ENCODE results near the gene COL19A1. TPM values are rescaled to one million over a fixed set of nuclear protein-coding genes. Genes with fewer than 3 reads are reported as not detected.
A peak's percentile ranks its signal among the peaks of the same experiment; 100 is the strongest.

The COL19A1 gene
- total RNA-seq: 1 to 10 TPM; 1.4 to 1.5 TPM
- polyA plus RNA-seq (2013, experiment 1 of 2): 0.18 TPM
- polyA plus RNA-seq (2013, experiment 2 of 2): 0.21 TPM
- long read RNA-seq, experiment 1: 0 reads
- long read RNA-seq, experiment 2: 0 reads
- long read RNA-seq, experiment 3, partial matches to known transcripts: 0 of 7 reads
- long read RNA-seq, experiment 3, other reads (novel, unspliced or antisense): 6 of 7 reads
- long read RNA-seq, experiment 4: 0 reads

DNA sequence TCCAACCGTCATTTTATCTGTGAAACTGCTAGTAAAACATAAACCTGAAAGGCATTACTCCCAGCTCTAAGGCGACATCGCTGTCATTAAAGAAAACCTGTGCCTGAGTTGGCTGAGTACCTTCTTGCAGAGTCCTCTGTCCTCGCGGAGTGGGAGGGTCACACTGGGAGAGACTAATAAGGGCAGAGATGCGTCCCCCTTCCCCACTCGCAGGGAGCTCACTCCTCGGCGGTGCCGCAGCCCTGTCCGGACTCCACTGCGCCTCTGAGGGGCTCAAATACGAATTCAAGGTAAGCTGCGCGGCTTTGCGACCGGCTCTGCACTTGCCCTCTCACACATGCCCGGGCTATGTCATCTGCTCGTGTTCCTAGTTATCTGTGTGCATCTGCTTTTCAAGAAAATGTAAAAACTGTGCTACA, at the start of gene COL19A1:
COL19A1 (plus strand) TSS at position 206 of the 419 bp plus-strand sequence. CDS start 13,012 bp downstream, outside the sequence.
- Mint-ChIP-seq H3K36me3 (ENCODE audit: low read depth) (no peaks in the 10 kb centered on the region), H3K4me3 (peak within 1 kb of the TSS; percentile 58), H3K27ac (no peak within 1 kb of the TSS), H3K27me3 (ENCODE audit: insufficient read depth) (peaks cover 49% of the 10 kb centered on the region), H3K9me3 (no peaks in the 10 kb centered on the region), H3K4me1 (peaks cover 25% of the 10 kb centered on the region)
- DNase-seq: peak; percentile 82
- Histone ChIP-seq H3K27ac (ENCODE audit: low read depth, low read length) (no peak within 1 kb of the TSS), H3K9me3 (ENCODE audit: control insufficient read depth, low read length) (no peaks in the 10 kb centered on the region), H3K4me3 (ENCODE audit: low read length) (peak within 1 kb of the TSS; percentile 87), H3K4me1 (ENCODE audit: control insufficient read depth, insufficient read depth, low read length) (peaks cover 4% of the 10 kb centered on the region), H3K27me3 (ENCODE audit: control insufficient read depth, insufficient read depth, low read length, poor library complexity, severe bottlenecking) (peaks cover 12% of the 10 kb centered on the region), H3K9ac (ENCODE audit: extremely low read depth, low read length, poor library complexity, severe bottlenecking) (peak within 1 kb of the TSS; percentile 29), H3K36me3 (ENCODE audit: control insufficient read depth, insufficient read depth, low read length) (no peaks in the 10 kb centered on the region)
- 3 to 5% methylated on average over 11 to 19 of the region's 19 CpGs for WGBS, 2 experiments (ENCODE audit: insufficient coverage in 1 of 2, insufficient read length in 1 of 2)
- TF ChIP-seq, protein P1, sequence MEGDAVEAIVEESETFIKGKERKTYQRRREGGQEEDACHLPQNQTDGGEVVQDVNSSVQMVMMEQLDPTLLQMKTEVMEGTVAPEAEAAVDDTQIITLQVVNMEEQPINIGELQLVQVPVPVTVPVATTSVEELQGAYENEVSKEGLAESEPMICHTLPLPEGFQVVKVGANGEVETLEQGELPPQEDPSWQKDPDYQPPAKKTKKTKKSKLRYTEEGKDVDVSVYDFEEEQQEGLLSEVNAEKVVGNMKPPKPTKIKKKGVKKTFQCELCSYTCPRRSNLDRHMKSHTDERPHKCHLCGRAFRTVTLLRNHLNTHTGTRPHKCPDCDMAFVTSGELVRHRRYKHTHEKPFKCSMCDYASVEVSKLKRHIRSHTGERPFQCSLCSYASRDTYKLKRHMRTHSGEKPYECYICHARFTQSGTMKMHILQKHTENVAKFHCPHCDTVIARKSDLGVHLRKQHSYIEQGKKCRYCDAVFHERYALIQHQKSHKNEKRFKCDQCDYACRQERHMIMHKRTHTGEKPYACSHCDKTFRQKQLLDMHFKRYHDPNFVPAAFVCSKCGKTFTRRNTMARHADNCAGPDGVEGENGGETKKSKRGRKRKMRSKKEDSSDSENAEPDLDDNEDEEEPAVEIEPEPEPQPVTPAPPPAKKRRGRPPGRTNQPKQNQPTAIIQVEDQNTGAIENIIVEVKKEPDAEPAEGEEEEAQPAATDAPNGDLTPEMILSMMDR (conservative IDR thresholded peaks at IDR 0.05): no peak

DNA sequence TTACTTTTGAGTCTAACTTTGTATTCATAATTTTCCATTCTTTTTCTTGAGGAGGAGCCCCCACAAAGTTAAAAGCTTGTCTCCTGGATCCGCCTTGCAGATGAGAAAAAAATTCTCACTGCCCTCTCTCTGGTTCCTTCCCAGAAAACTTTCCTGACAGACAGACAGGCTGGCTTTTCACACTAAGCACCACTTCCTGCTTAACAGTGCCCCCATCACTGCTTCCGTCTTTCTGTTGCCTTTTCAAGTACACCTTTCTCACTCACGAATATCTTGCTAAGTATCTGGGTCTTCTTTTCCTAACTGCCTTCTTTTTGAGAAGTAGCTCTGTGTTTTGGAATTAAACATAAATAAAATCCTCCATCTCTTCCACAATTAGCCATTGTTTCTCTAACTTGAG, 49.8 kb upstream of the COL19A1 start:
- DNase-seq: no peak
- peak overlapping the region; percentile 48 for H3K27ac Mint-ChIP-seq

DNA sequence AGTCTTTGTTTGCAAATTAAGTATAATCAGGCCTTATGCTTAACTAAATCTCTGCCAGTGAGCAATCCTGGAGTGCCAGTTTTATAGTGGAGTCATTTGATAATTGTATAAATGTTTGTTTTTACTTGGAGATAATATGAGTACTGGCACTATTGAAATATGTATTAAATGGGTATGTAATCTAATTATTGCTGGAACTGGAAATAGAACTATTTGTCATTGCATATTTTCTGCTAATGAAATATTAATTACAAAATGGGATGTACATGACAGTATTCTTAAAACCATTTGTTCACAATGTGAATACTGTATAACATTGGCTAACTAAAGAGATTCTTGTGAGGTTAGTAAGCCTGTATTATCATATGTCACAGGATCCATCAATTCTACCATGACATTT, 49.0 kb upstream of the COL19A1 start:
- Histone ChIP-seq H3K9ac (ENCODE audit: extremely low read depth, low read length, poor library complexity, severe bottlenecking) (no peak overlapping the region), H3K9me3 (ENCODE audit: control insufficient read depth, low read length) (no peaks in the 10 kb centered on the region), H3K27me3 (ENCODE audit: control insufficient read depth, insufficient read depth, low read length, poor library complexity, severe bottlenecking) (no peaks in the 10 kb centered on the region), H3K27ac (ENCODE audit: low read depth, low read length) (no peak overlapping the region), H3K36me3 (ENCODE audit: control insufficient read depth, insufficient read depth, low read length) (no peaks in the 10 kb centered on the region), H3K4me1 (ENCODE audit: control insufficient read depth, insufficient read depth, low read length) (peaks cover 14% of the 10 kb centered on the region), H3K4me3 (ENCODE audit: low read length) (no peak overlapping the region)
- TF ChIP-seq, protein P1 (conservative IDR thresholded peaks at IDR 0.05): no peak
- no peak overlapping the region for H3K4me3 Mint-ChIP-seq
- H3K9me3 Mint-ChIP-seq: no peaks in the 10 kb centered on the region
- H3K27ac Mint-ChIP-seq: no peak overlapping the region
- H3K36me3 Mint-ChIP-seq (ENCODE audit: low read depth): no peaks in the 10 kb centered on the region
- H3K4me1 Mint-ChIP-seq: peaks cover 38% of the 10 kb centered on the region
- H3K27me3 Mint-ChIP-seq (ENCODE audit: insufficient read depth): no peaks in the 10 kb centered on the region
- DNase-seq: no peak

More for the DNA sequence above, 49.8 kb upstream of the COL19A1 start:
- 61 to 67% methylated on average over 2 to 3 of the region's 3 CpGs for WGBS, 2 experiments (ENCODE audit: insufficient coverage in 1 of 2, insufficient read length in 1 of 2)
- Histone ChIP-seq H3K36me3 (ENCODE audit: control insufficient read depth, insufficient read depth, low read length) (no peaks in the 10 kb centered on the region), H3K27ac (ENCODE audit: low read depth, low read length) (no peak overlapping the region), H3K4me1 (ENCODE audit: control insufficient read depth, insufficient read depth, low read length) (peaks cover 15% of the 10 kb centered on the region), H3K9me3 (ENCODE audit: control insufficient read depth, low read length) (no peaks in the 10 kb centered on the region), H3K4me3 (ENCODE audit: low read length) (no peak overlapping the region), H3K9ac (ENCODE audit: extremely low read depth, low read length, poor library complexity, severe bottlenecking) (no peak overlapping the region), H3K27me3 (ENCODE audit: control insufficient read depth, insufficient read depth, low read length, poor library complexity, severe bottlenecking) (no peaks in the 10 kb centered on the region)
- Mint-ChIP-seq H3K4me3 (no peak overlapping the region), H3K4me1 (peaks cover 38% of the 10 kb centered on the region), H3K36me3 (ENCODE audit: low read depth) (no peaks in the 10 kb centered on the region), H3K27me3 (ENCODE audit: insufficient read depth) (no peaks in the 10 kb centered on the region), H3K9me3 (no peaks in the 10 kb centered on the region)
- TF ChIP-seq, protein P1 (conservative IDR thresholded peaks at IDR 0.05): no peak
